ENCODE measurements around the gene MRLN. TPM values are rescaled to one million over a fixed set of nuclear protein-coding genes. Genes with fewer than 3 reads are reported as not detected.

The MRLN gene
- total RNA-seq, 1 experiment from 2014 or later, result not detected

Other genes starting within 250 kb of the MRLN start
- 0.03 TPM in 1 of 2 replicates, not detected in the other for gene SLC16A9, start 43.6 kb downstream of the MRLN start, total RNA-seq (2014; rRNA removed; shearing (Covaris generic))
- 15.2 and 16.7 TPM in 2 replicates for gene CCDC6, start 153.1 kb upstream of the MRLN start, total RNA-seq (2014; rRNA removed; shearing (Covaris generic))